Activated T-helper 17 cell treated with anti-CD3 and anti-CD28 coated beads, Interleukin-2, amount 50 U/mL, for 72 hours (primary cell): Measurements from ENCODE around the gene GPR153. TPM values are rescaled to one million over a fixed set of nuclear protein-coding genes. Genes with fewer than 3 reads are reported as not detected.

Experiments used
- ATAC-seq: fragments of 150-1000 bp; cut with Tn5 transposase; replicated peaks from 2 replicates; pipeline ENCODE4 v1.10.0; 2021; ENCODE audit warnings: mild to moderate bottlenecking, moderate library complexity
- H3K27ac Mint-ChIP-seq: one replicate; pipeline ENCODE4 v1.8.0; 2022; ENCODE audit warnings: mixed read lengths
- H3K27me3 Mint-ChIP-seq: one replicate; pipeline ENCODE4 v1.8.0; 2022; ENCODE audit warnings: mixed read lengths
- H3K36me3 Mint-ChIP-seq: one replicate; pipeline ENCODE4 v1.8.0; 2022; ENCODE audit warnings: low read depth, mild to moderate bottlenecking, mixed read lengths
- H3K4me1 Mint-ChIP-seq: one replicate; pipeline ENCODE4 v1.8.0; 2022; ENCODE audit warnings: mixed read lengths
- H3K4me3 Mint-ChIP-seq: one replicate; pipeline ENCODE4 v1.8.0; 2022; ENCODE audit warnings: mild to moderate bottlenecking, mixed read lengths
- H3K9me3 Mint-ChIP-seq: one replicate; pipeline ENCODE4 v1.8.0; 2022; ENCODE audit warnings: mixed read lengths
- total RNA-seq, 2 donors: library from RNA; stranded (reverse); gene quantifications; one replicate each; pipeline ENCODE4 v1.2.3, GENCODE V29; 2022

GPR153 gene
- total RNA-seq, 2 donors from 2014 or later = 0.39 to 0.40 TPM

- no peaks in the 10 kb centered on the region for H3K9me3 Mint-ChIP-seq
- H3K4me3 Mint-ChIP-seq = no peak overlapping the region
- no peaks in the 10 kb centered on the region for H3K4me1 Mint-ChIP-seq
- no peak for ATAC-seq
- no peak overlapping the region for H3K27ac Mint-ChIP-seq
- no peaks in the 10 kb centered on the region for H3K27me3 Mint-ChIP-seq
- no peaks in the 10 kb centered on the region for H3K36me3 Mint-ChIP-seq
Measured at GRCh38 chr1:6268415-6268814, 7.5 kb upstream of the GPR153 start.

GRCh38 chr1:6267686-6268322 lies 6.9 kb upstream of the GPR153 start:
- no peak overlapping the region for H3K27ac Mint-ChIP-seq

GRCh38 chr1:6266641-6267040 lies 5.7 kb upstream of the GPR153 start:
- Mint-ChIP-seq H3K4me1 (no peaks in the 10 kb centered on the region), H3K4me3 (no peak overlapping the region), H3K9me3 (no peaks in the 10 kb centered on the region), H3K36me3 (no peaks in the 10 kb centered on the region), H3K27ac (no peak overlapping the region), H3K27me3 (no peaks in the 10 kb centered on the region)
- no peak for ATAC-seq

More at GRCh38 chr1:6267686-6268322, 6.9 kb upstream of the GPR153 start:
- H3K36me3 Mint-ChIP-seq = no peaks in the 10 kb centered on the region
- H3K4me3 Mint-ChIP-seq = no peak overlapping the region
- H3K4me1 Mint-ChIP-seq = no peaks in the 10 kb centered on the region
- no peaks in the 10 kb centered on the region for H3K27me3 Mint-ChIP-seq
- no peaks in the 10 kb centered on the region for H3K9me3 Mint-ChIP-seq
- ATAC-seq = no peak

- no peaks in the 10 kb centered on the region for H3K4me1 Mint-ChIP-seq
- no peaks in the 10 kb centered on the region for H3K9me3 Mint-ChIP-seq
- no peak for ATAC-seq
- no peaks in the 10 kb centered on the region for H3K27me3 Mint-ChIP-seq
- H3K27ac Mint-ChIP-seq = no peak overlapping the region
- no peaks in the 10 kb centered on the region for H3K36me3 Mint-ChIP-seq
- no peak overlapping the region for H3K4me3 Mint-ChIP-seq
Measured at GRCh38 chr1:6265151-6265550, 4.3 kb upstream of the GPR153 start.

- Mint-ChIP-seq H3K27me3 (no peaks in the 10 kb centered on the region), H3K27ac (no peak overlapping the region), H3K4me3 (no peak overlapping the region), H3K36me3 (no peaks in the 10 kb centered on the region), H3K9me3 (no peaks in the 10 kb centered on the region), H3K4me1 (no peaks in the 10 kb centered on the region)
- ATAC-seq = no peak
Measured at GRCh38 chr1:6263716-6264115, 2.8 kb upstream of the GPR153 start.

- H3K36me3 Mint-ChIP-seq = no peaks in the 10 kb centered on the region
- H3K9me3 Mint-ChIP-seq = no peaks in the 10 kb centered on the region
- no peaks in the 10 kb centered on the region for H3K4me1 Mint-ChIP-seq
- H3K27ac Mint-ChIP-seq = no peak overlapping the region
- ATAC-seq = no peak
- H3K27me3 Mint-ChIP-seq = no peaks in the 10 kb centered on the region
- H3K4me3 Mint-ChIP-seq = no peak overlapping the region
Measured at GRCh38 chr1:6262555-6263420, 1.9 kb upstream of the GPR153 start.

GRCh38 chr1:6261615-6261995 lies 707 bp upstream of the GPR153 start:
- no peaks in the 10 kb centered on the region for H3K36me3 Mint-ChIP-seq
- H3K4me3 Mint-ChIP-seq = peak overlapping the region; percentile 48
- no peaks in the 10 kb centered on the region for H3K27me3 Mint-ChIP-seq
- H3K9me3 Mint-ChIP-seq = no peaks in the 10 kb centered on the region
- ATAC-seq = no peak
- no peak overlapping the region for H3K27ac Mint-ChIP-seq
- H3K4me1 Mint-ChIP-seq = no peaks in the 10 kb centered on the region

- Mint-ChIP-seq H3K36me3 (no peaks in the 10 kb centered on the region), H3K4me1 (no peaks in the 10 kb centered on the region), H3K27ac (no peak overlapping the region), H3K4me3 (no peak overlapping the region), H3K9me3 (no peaks in the 10 kb centered on the region), H3K27me3 (no peaks in the 10 kb centered on the region)
- peak; percentile 28 for ATAC-seq
Measured at GRCh38 chr1:6260433-6260934, 414 bp downstream of the GPR153 start.

GRCh38 chr1:6259491-6260362 lies 1.2 kb downstream of the GPR153 start:
- H3K36me3 Mint-ChIP-seq = no peaks in the 10 kb centered on the region
- peak overlapping the region; percentile 53 for H3K4me3 Mint-ChIP-seq
- peak; percentile 61 for ATAC-seq
- H3K27me3 Mint-ChIP-seq = no peaks in the 10 kb centered on the region
- H3K9me3 Mint-ChIP-seq = no peaks in the 10 kb centered on the region
- no peaks in the 10 kb centered on the region for H3K4me1 Mint-ChIP-seq
- no peak overlapping the region for H3K27ac Mint-ChIP-seq

- Mint-ChIP-seq H3K36me3 (no peaks in the 10 kb centered on the region), H3K4me1 (no peaks in the 10 kb centered on the region), H3K4me3 (peak overlapping the region; percentile 53), H3K27ac (no peak overlapping the region), H3K9me3 (no peaks in the 10 kb centered on the region), H3K27me3 (no peaks in the 10 kb centered on the region)
- no peak for ATAC-seq
Measured at GRCh38 chr1:6258675-6259074, 2.2 kb downstream of the GPR153 start.

- Mint-ChIP-seq H3K4me3 (no peak overlapping the region), H3K9me3 (no peaks in the 10 kb centered on the region), H3K27ac (no peak overlapping the region), H3K27me3 (no peaks in the 10 kb centered on the region), H3K4me1 (no peaks in the 10 kb centered on the region), H3K36me3 (no peaks in the 10 kb centered on the region)
- ATAC-seq = no peak
Measured at GRCh38 chr1:6257541-6258069, 3.3 kb downstream of the GPR153 start.

GRCh38 chr1:6256645-6257044 lies 4.3 kb downstream of the GPR153 start:
- no peak overlapping the region for H3K27ac Mint-ChIP-seq
- no peak for ATAC-seq
- H3K9me3 Mint-ChIP-seq = no peaks in the 10 kb centered on the region
- H3K4me1 Mint-ChIP-seq = no peaks in the 10 kb centered on the region
- H3K36me3 Mint-ChIP-seq = no peaks in the 10 kb centered on the region
- no peaks in the 10 kb centered on the region for H3K27me3 Mint-ChIP-seq
- no peak overlapping the region for H3K4me3 Mint-ChIP-seq

GRCh38 chr1:6254691-6255090 lies 6.2 kb downstream of the GPR153 start:
- Mint-ChIP-seq H3K4me3 (no peak overlapping the region), H3K27ac (no peak overlapping the region)
- no peak for ATAC-seq

GRCh38 chr1:6253380-6253779 lies 7.5 kb downstream of the GPR153 start:
- Mint-ChIP-seq H3K27ac (no peak overlapping the region), H3K27me3 (peaks cover 9% of the 10 kb centered on the region)

More at GRCh38 chr1:6254691-6255090, 6.2 kb downstream of the GPR153 start:
- Mint-ChIP-seq H3K4me1 (no peaks in the 10 kb centered on the region), H3K27me3 (peaks cover 9% of the 10 kb centered on the region), H3K9me3 (no peaks in the 10 kb centered on the region), H3K36me3 (no peaks in the 10 kb centered on the region)

More at GRCh38 chr1:6253380-6253779, 7.5 kb downstream of the GPR153 start:
- Mint-ChIP-seq H3K4me1 (no peaks in the 10 kb centered on the region), H3K36me3 (no peaks in the 10 kb centered on the region), H3K4me3 (no peak overlapping the region), H3K9me3 (no peaks in the 10 kb centered on the region)
- no peak for ATAC-seq
